Type B pancreatic cell (in vitro differentiated cells): ENCODE measurements around the gene MSRB3. TPM values are rescaled to one million over a fixed set of nuclear protein-coding genes. Genes with fewer than 3 reads are reported as not detected.

ENCODE experiments used
- DNase-seq: peaks from one replicate; pipeline ENCODE4 v3.0.0; 2021; ENCODE audit warnings: mixed read lengths; ENCODE audit not compliant: unreplicated experiment; ENCODE audit errors: extremely low spot score
- H3K27ac Mint-ChIP-seq: 2 replicates; pipeline ENCODE4 v1.8.0; 2021; ENCODE audit warnings: mild to moderate bottlenecking, mixed read lengths
- H3K27me3 Mint-ChIP-seq: 2 replicates; pipeline ENCODE4 v1.8.0; 2021; ENCODE audit warnings: mixed read lengths
- H3K36me3 Mint-ChIP-seq: 2 replicates; pipeline ENCODE4 v1.8.0; 2021; ENCODE audit warnings: mixed read lengths
- H3K4me1 Mint-ChIP-seq: one replicate; pipeline ENCODE4 v1.8.0; 2021; ENCODE audit warnings: mixed read lengths; ENCODE audit not compliant: unreplicated experiment
- H3K4me3 Mint-ChIP-seq: 2 replicates; pipeline ENCODE4 v1.8.0; 2021; ENCODE audit warnings: mild to moderate bottlenecking, mixed read lengths
- H3K9me3 Mint-ChIP-seq: 2 replicates; pipeline ENCODE4 v1.8.0; 2021; ENCODE audit warnings: mixed read lengths
- CTCF ChIP-seq: fragments of 200-600 bp; sonication (generic); conservative IDR thresholded peaks from 2 replicates; pipeline ENCODE4 v1.5.0; 2021; ENCODE audit warnings: antibody characterized with exemption, mild to moderate bottlenecking
- total RNA-seq: library from RNA; stranded (reverse); gene quantifications from 2 replicates; pipeline ENCODE4 v1.2.1, GENCODE V29; 2021; ENCODE audit warnings: low replicate concordance

MSRB3 gene
- total RNA-seq, 1 donor from 2014 or later: 12.8 TPM

GRCh38 chr12:65501093-65501621 lies 222.7 kb downstream of the MSRB3 start:
- peaks cover 4% of the 10 kb centered on the region for H3K36me3 Mint-ChIP-seq
- peaks cover 41% of the 10 kb centered on the region for H3K4me1 Mint-ChIP-seq
- no peak for TF ChIP-seq CTCF
- H3K27ac Mint-ChIP-seq: no peak overlapping the region
- H3K9me3 Mint-ChIP-seq: no peaks in the 10 kb centered on the region
- no peak for DNase-seq
- H3K4me3 Mint-ChIP-seq: no peak overlapping the region
- peaks cover 12% of the 10 kb centered on the region for H3K27me3 Mint-ChIP-seq

- Mint-ChIP-seq H3K27ac (no peak overlapping the region), H3K27me3 (peaks cover 17% of the 10 kb centered on the region), H3K9me3 (no peaks in the 10 kb centered on the region), H3K4me1 (peaks cover 37% of the 10 kb centered on the region), H3K36me3 (peaks cover 4% of the 10 kb centered on the region), H3K4me3 (no peak overlapping the region)
- no peak for TF ChIP-seq CTCF
- no peak for DNase-seq
Observed at GRCh38 chr12:65501935-65502334, 223.5 kb downstream of the MSRB3 start.

- Mint-ChIP-seq H3K36me3 (no peaks in the 10 kb centered on the region), H3K27me3 (peaks cover 18% of the 10 kb centered on the region), H3K9me3 (no peaks in the 10 kb centered on the region), H3K27ac (no peak overlapping the region), H3K4me1 (peaks cover 35% of the 10 kb centered on the region), H3K4me3 (no peak overlapping the region)
- DNase-seq: no peak
- no peak for TF ChIP-seq CTCF
Observed at GRCh38 chr12:65504417-65504816, 225.9 kb downstream of the MSRB3 start.

- Mint-ChIP-seq H3K4me3 (no peak overlapping the region), H3K9me3 (no peaks in the 10 kb centered on the region), H3K27me3 (peaks cover 18% of the 10 kb centered on the region), H3K36me3 (no peaks in the 10 kb centered on the region), H3K27ac (no peak overlapping the region), H3K4me1 (peaks cover 36% of the 10 kb centered on the region)
- TF ChIP-seq CTCF: no peak
- no peak for DNase-seq
Observed at GRCh38 chr12:65505386-65506121, 227.1 kb downstream of the MSRB3 start.

- TF ChIP-seq CTCF: no peak
- no peak for DNase-seq
- H3K27ac Mint-ChIP-seq: no peak overlapping the region
- no peaks in the 10 kb centered on the region for H3K36me3 Mint-ChIP-seq
- H3K4me3 Mint-ChIP-seq: no peak overlapping the region
- peaks cover 49% of the 10 kb centered on the region for H3K4me1 Mint-ChIP-seq
- no peaks in the 10 kb centered on the region for H3K9me3 Mint-ChIP-seq
- H3K27me3 Mint-ChIP-seq: peaks cover 26% of the 10 kb centered on the region
Observed at GRCh38 chr12:65508276-65509035, 230.0 kb downstream of the MSRB3 start.
